Activated gamma-delta T cell treated with anti-CD3 and anti-CD28 coated beads, Interleukin-2, amount 50 U/mL, for 16 hours (primary cell): ENCODE measurements around the gene AKT2.

Experiments
- DNase-seq: peaks from one replicate; pipeline ENCODE4 v3.0.0-alpha.2; 2020; ENCODE audit warnings: low read depth

Gene AKT2

GRCh38 chr19:40217934-40218890 lies 66.9 kb downstream of the AKT2 start, which contains the start of gene TTC9B:
Gene TTC9B (minus strand): TSS chr19:40218384. CDS start chr19:40218381, 3 bp downstream.
- peak; percentile 43 for DNase-seq

GRCh38 chr19:40217027-40217810 lies 67.9 kb downstream of the AKT2 start:
- no peak for DNase-seq

GRCh38 chr19:40216777-40217026 lies 68.4 kb downstream of the AKT2 start:
- DNase-seq, result no peak

- DNase-seq, result no peak
These were observed 69.0 kb downstream of the AKT2 start for GRCh38 chr19:40216013-40216776.

GRCh38 chr19:40214936-40215335 lies 70.2 kb downstream of the AKT2 start:
- no peak for DNase-seq

- DNase-seq, result no peak
These were observed 71.1 kb downstream of the AKT2 start for GRCh38 chr19:40213882-40214570.

GRCh38 chr19:40213251-40213829 lies 71.8 kb downstream of the AKT2 start:
- DNase-seq, result no peak

GRCh38 chr19:40210889-40211288 lies 74.3 kb downstream of the AKT2 start:
- no peak for DNase-seq

- DNase-seq, result no peak
These were observed 76.5 kb downstream of the AKT2 start for GRCh38 chr19:40208602-40209001.

GRCh38 chr19:40205760-40206159 lies 79.4 kb downstream of the AKT2 start:
- DNase-seq, result no peak

GRCh38 chr19:40204381-40204780 lies 80.8 kb downstream of the AKT2 start:
- DNase-seq, result no peak

GRCh38 chr19:40200341-40201099 lies 84.6 kb downstream of the AKT2 start:
- no peak for DNase-seq

- no peak for DNase-seq
These were observed 86.7 kb downstream of the AKT2 start for GRCh38 chr19:40198272-40198990.

- no peak for DNase-seq
These were observed 91.6 kb downstream of the AKT2 start for GRCh38 chr19:40193587-40193849.

- no peak for DNase-seq
These were observed 92.2 kb downstream of the AKT2 start for GRCh38 chr19:40192758-40193586.

- no peak for DNase-seq
These were observed 93.1 kb downstream of the AKT2 start for GRCh38 chr19:40191836-40192646.

- peak; percentile 58 for DNase-seq
These were observed 94.0 kb downstream of the AKT2 start, which contains the start of gene MAP3K10 for GRCh38 chr19:40190891-40191835. Gene MAP3K10 (plus strand): TSS chr19:40191426. CDS start chr19:40192032, 606 bp downstream.
